CD4-positive, alpha-beta memory T cell (primary cell): ENCODE measurements around the gene KRTAP11-1. TPM values are rescaled to one million over a fixed set of nuclear protein-coding genes. Genes with fewer than 3 reads are reported as not detected.

ENCODE experiments used
- CTCF ChIA-PET: fragments of 350-600 bp; sonication (Branson Sonifier 250); formaldehyde crosslinking; loops from one replicate; lab custom pipeline; 2021; ENCODE audit warnings: inconsistent platforms; ENCODE audit not compliant: partially characterized antibody; lab: Charles Lee
- POLR2A ChIA-PET: fragments of 350-600 bp; sonication (Branson Sonifier 250); formaldehyde crosslinking; loops from one replicate; lab custom pipeline; 2021; ENCODE audit not compliant: partially characterized antibody; lab: Charles Lee
- DNase-seq, 5 donors: peaks; one replicate each; pipeline versions ENCODE4 v3.0.0 to v3.0.0-alpha.2; 2020 to 2022; ENCODE audit warnings: mixed read lengths in 1 of 5
- H3K27ac ChIP-seq: one replicate; pipeline ENCODE4 v1.7.0; 2013; ENCODE audit warnings: low read depth, low read length
- H3K27me3 ChIP-seq: 2 replicates; pipeline ENCODE4 v1.7.0; 2013; ENCODE audit warnings: mild to moderate bottlenecking, low read length, moderate library complexity; ENCODE audit not compliant: insufficient read depth
- H3K36me3 ChIP-seq: 2 replicates; pipeline ENCODE4 v1.7.0; 2013; ENCODE audit warnings: mild to moderate bottlenecking, low read length, moderate library complexity; ENCODE audit not compliant: insufficient read depth
- H3K4me1 ChIP-seq: 2 replicates; pipeline ENCODE4 v1.7.0; 2013; ENCODE audit warnings: mild to moderate bottlenecking, low read length, moderate library complexity; ENCODE audit not compliant: insufficient read depth
- H3K4me3 ChIP-seq, 2 donors: one replicate each; pipeline ENCODE4 v1.7.0; 2013; ENCODE audit warnings: low read length in 2 of 2, mild to moderate bottlenecking in 1 of 2
- H3K9me3 ChIP-seq, 2 donors: one replicate each; pipeline ENCODE4 v1.7.0; 2013; ENCODE audit warnings: low read length in 2 of 2, control low read depth in 1 of 2; ENCODE audit not compliant: control insufficient read depth in 1 of 2
- H3K27ac Mint-ChIP-seq, 7 donors: one replicate each; pipeline ENCODE4 v1.8.0; 2020 to 2021; ENCODE audit warnings: mixed read lengths in 7 of 7, mild to moderate bottlenecking in 6 of 7, inconsistent platforms in 3 of 7, moderate library complexity in 3 of 7
- H3K27me3 Mint-ChIP-seq, 2 donors: one replicate each; pipeline ENCODE4 v1.8.0; 2020 to 2021; ENCODE audit warnings: mixed read lengths in 2 of 2
- H3K36me3 Mint-ChIP-seq, 2 donors: one replicate each; pipeline ENCODE4 v1.8.0; 2020 to 2021; ENCODE audit warnings: mixed read lengths in 2 of 2, inconsistent platforms in 1 of 2, mild to moderate bottlenecking in 1 of 2
- H3K4me1 Mint-ChIP-seq, 4 donors: one replicate each; pipeline ENCODE4 v1.8.0; 2020 to 2021; ENCODE audit warnings: mixed read lengths in 4 of 4, mild to moderate bottlenecking in 1 of 4
- H3K4me3 Mint-ChIP-seq, 8 donors: one replicate each; pipeline ENCODE4 v1.8.0; 2020 to 2021; ENCODE audit warnings: mixed read lengths in 8 of 8, mild to moderate bottlenecking in 7 of 8, moderate library complexity in 6 of 8, inconsistent platforms in 3 of 8
- H3K9me3 Mint-ChIP-seq, 8 donors: one replicate each; pipeline ENCODE4 v1.8.0; 2020 to 2021; ENCODE audit warnings: mixed read lengths in 8 of 8, mild to moderate bottlenecking in 5 of 8, inconsistent platforms in 3 of 8, moderate library complexity in 1 of 8
- intact Hi-C: fragments of 100-400 bp; cut with micrococcal nuclease; formaldehyde crosslinking; loops from one replicate; pipeline ENCODE4 v1.15.1; 2023
- polyA plus RNA-seq, 2 donors: library from polyadenylated mRNA; unstranded; fragments of 300-500 nt; fragmentation: Illumina TruSeq; gene quantifications; one replicate each; pipeline ENCODE4 v1.2.3, GENCODE V29; 2021
- total RNA-seq, 2 experiments: library from RNA; stranded (reverse); gene quantifications; one replicate each; pipeline ENCODE4 v1.2.3, GENCODE V29; 2021

KRTAP11-1 gene
- total and polyA plus RNA-seq, 4 experiments from 2014 or later, result not detected

DNA sequence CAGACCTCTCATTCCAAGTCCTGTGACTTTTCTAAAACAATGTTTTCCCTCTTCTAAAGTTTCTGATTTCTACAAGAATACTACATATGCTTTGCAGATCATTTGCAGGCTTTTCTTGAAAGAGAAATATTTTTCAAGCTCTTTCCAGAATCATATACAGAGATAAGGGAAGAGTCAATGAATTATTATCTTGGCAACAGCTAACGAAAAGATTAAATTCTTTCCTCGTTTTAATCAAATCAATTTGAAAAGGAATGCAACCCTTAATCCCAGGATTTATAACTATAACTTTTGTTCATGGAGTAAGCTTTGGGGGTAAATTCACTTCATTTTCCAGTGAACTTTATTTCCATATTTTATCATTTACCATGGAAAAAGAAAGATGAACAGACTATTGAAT is 6.9 kb downstream of the KRTAP11-1 start:
- H3K36me3 Mint-ChIP-seq, result no peaks in the 10 kb centered on the region
- DNase-seq, result no peak
- POLR2A ChIA-PET, result no interaction called here

DNA sequence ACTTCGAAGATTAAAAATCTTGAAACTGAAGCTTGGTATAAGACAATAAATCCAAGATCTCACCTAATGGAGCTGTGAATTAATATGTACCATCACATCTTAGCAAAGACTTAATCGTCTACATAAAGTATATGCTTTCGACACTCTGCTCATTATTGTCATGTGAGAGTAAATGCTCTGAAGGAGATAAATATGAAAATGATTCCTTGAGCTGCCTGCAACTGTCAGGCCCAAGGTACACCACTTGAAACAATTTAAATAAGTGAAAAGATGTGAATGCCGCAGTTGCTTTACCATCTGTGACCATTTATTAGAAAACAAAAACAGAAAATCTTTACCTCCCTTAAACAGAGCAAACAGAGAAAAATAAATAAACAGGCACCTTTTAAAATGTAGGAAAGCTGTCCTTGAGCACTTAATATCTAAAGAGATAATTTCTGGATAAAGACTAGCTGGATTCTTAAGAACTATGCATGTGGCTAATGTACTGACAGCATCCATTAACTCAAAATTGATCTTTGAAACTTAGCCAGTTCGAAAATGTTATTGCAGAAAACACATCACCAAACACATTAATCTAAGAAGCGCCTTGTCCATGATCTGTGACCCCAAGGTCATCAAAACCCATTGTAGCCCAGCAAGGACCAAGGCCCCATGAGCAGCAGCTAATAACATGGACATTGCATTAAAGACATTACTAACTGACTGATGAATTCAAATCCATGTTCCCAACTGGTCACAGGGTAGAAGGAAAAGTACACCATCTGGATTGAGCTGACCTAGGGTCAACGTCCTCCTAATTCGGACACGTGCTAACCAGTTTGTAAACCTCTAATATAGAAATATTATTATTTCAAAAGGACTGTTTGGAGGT is 33.5 kb downstream of the KRTAP11-1 start:
- Mint-ChIP-seq H3K27me3 (peaks cover 4 to 5% of the 10 kb centered on the region in 2 donors), H3K4me1 (peaks cover 0 to 4% (median 0%) of the 10 kb centered on the region in 4 donors), H3K4me3 (no peak overlapping the region), H3K36me3 (no peaks in the 10 kb centered on the region), H3K9me3 (peaks cover 0 to 8% (median 2%) of the 10 kb centered on the region in 8 donors), H3K27ac (no peak overlapping the region)
- Histone ChIP-seq H3K27ac (no peak overlapping the region), H3K27me3 (no peaks in the 10 kb centered on the region), H3K4me1 (no peaks in the 10 kb centered on the region), H3K36me3 (no peaks in the 10 kb centered on the region), H3K4me3 (no peak overlapping the region), H3K9me3 (no peaks in the 10 kb centered on the region)
- intact Hi-C loops, result no loop called here
- ChIA-PET POLR2A (no interaction called here), CTCF (no interaction called here)
- no peak for DNase-seq

More for the DNA sequence above, 6.9 kb downstream of the KRTAP11-1 start:
- Mint-ChIP-seq H3K27me3 (peaks cover 3 to 10% of the 10 kb centered on the region in 2 donors), H3K4me3 (no peak overlapping the region), H3K4me1 (no peaks in the 10 kb centered on the region), H3K9me3 (peaks cover 0 to 3% (median 0%) of the 10 kb centered on the region in 8 donors), H3K27ac (no peak overlapping the region)
- CTCF ChIA-PET, result no interaction called here
- intact Hi-C loops, result no loop called here
- Histone ChIP-seq H3K36me3 (no peaks in the 10 kb centered on the region), H3K4me3 (no peak overlapping the region), H3K4me1 (no peaks in the 10 kb centered on the region), H3K9me3 (no peaks in the 10 kb centered on the region), H3K27ac (no peak overlapping the region), H3K27me3 (no peaks in the 10 kb centered on the region)

DNA sequence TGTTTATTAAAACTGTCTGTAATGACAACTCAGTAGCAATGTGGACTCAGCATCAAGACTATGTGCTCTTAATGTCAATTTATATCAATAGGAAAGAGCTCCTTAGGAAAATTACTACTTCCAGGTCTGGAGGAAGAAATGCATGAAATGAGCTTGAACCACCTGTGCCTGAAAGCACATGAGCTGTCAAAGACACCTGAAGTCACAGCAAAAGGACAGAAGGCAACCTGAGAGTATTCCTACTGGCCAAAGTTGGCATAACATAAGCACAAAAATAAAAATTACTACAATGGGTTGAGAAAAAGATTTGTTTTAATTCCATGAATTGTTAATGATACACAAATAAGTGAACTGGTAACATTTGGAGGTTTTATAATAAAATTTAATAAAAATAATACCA is 38.4 kb downstream of the KRTAP11-1 start:
- Mint-ChIP-seq H3K4me3 (no peak overlapping the region), H3K27me3 (peaks cover 4 to 6% of the 10 kb centered on the region in 2 donors), H3K4me1 (no peaks in the 10 kb centered on the region), H3K36me3 (no peaks in the 10 kb centered on the region), H3K9me3 (peaks cover 0 to 3% (median 0%) of the 10 kb centered on the region in 8 donors), H3K27ac (no peak overlapping the region)
- DNase-seq, result no peak
- H3K27ac ChIP-seq, result no peak overlapping the region
- H3K9me3 ChIP-seq, result no peaks in the 10 kb centered on the region
- ChIA-PET CTCF (interaction anchor here (1.9 kb wide), 1 partner anchor 10 kb away, joined by 5 read pairs; no protein-coding TSS in a partner anchor), POLR2A (no interaction called here)
- intact Hi-C loops, result no loop called here
- no peaks in the 10 kb centered on the region for H3K36me3 ChIP-seq
- no peaks in the 10 kb centered on the region for H3K27me3 ChIP-seq
- no peak overlapping the region for H3K4me3 ChIP-seq
- H3K4me1 ChIP-seq, result no peaks in the 10 kb centered on the region

DNA sequence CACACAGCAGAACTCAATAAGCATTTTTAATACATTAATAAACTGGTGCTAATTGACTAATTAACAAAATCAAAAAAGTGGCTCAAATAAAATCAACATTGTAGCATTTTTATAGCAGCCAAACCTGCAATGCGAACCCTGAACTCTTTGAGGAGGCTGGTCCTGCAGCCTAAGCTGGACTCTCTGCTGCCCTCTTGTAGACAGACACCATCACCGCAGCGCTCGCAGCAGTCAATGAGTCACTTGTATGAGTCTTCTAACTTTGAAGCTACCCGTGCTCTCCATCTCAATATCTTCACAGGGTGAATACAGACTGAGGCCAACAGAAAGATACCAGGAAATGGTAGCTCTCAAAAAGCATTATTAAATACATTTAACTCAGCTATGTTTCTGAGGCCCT is 42.1 kb downstream of the KRTAP11-1 start:
- POLR2A ChIA-PET, result no interaction called here
- Mint-ChIP-seq H3K27me3 (peaks cover 2 to 4% of the 10 kb centered on the region in 2 donors), H3K36me3 (no peaks in the 10 kb centered on the region), H3K9me3 (peaks cover 0 to 3% (median 0%) of the 10 kb centered on the region in 8 donors), H3K27ac (no peak overlapping the region), H3K4me3 (no peak overlapping the region), H3K4me1 (no peaks in the 10 kb centered on the region)
- Histone ChIP-seq H3K36me3 (no peaks in the 10 kb centered on the region), H3K27ac (no peak overlapping the region), H3K4me3 (no peak overlapping the region), H3K9me3 (no peaks in the 10 kb centered on the region), H3K4me1 (no peaks in the 10 kb centered on the region), H3K27me3 (no peaks in the 10 kb centered on the region)
- DNase-seq, result peak in 2 of 5 donors; percentile 5 to 8
- CTCF ChIA-PET, result interaction anchor here (1.0 to 1.2 kb wide), 2 partner anchors 8 to 249 kb away, joined by 3 to 4 read pairs; no protein-coding TSS in a partner anchor
- intact Hi-C loops, result loop anchor here (10.0 kb wide), 1 partner anchor 765 kb away; no protein-coding TSS in a partner anchor

DNA sequence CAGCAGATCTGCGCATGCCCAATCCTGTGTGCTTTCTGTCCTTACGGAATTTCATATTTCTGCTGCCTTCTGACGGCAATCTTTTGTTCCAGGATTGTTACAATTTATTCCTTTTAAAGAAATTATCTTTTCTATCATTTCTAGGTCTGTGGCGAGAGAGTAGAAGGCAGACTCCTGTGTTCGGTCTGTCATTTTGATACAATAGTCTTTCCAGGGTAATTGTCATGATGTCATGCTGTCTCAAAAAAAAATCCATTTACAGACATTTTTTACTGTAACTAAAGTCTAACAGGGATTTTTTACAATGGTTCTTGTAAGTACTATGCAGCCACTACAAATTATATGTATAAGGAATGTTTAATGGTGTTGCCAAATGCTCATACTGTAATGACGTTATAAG is 42.8 kb downstream of the KRTAP11-1 start:
- Histone ChIP-seq H3K27ac (no peak overlapping the region), H3K36me3 (no peaks in the 10 kb centered on the region), H3K9me3 (no peaks in the 10 kb centered on the region), H3K4me1 (no peaks in the 10 kb centered on the region), H3K4me3 (no peak overlapping the region), H3K27me3 (no peaks in the 10 kb centered on the region)
- no peak for DNase-seq
- intact Hi-C loops, result loop anchor here (10.0 kb wide), 1 partner anchor 766 kb away; no protein-coding TSS in a partner anchor
- Mint-ChIP-seq H3K9me3 (peaks cover 0 to 3% (median 0%) of the 10 kb centered on the region in 8 donors), H3K36me3 (no peaks in the 10 kb centered on the region), H3K27me3 (peaks cover 6% of the 10 kb centered on the region in 2 donors), H3K27ac (no peak overlapping the region), H3K4me3 (no peak overlapping the region), H3K4me1 (no peaks in the 10 kb centered on the region)
- CTCF ChIA-PET, result no interaction called here
- POLR2A ChIA-PET, result no interaction called here

DNA sequence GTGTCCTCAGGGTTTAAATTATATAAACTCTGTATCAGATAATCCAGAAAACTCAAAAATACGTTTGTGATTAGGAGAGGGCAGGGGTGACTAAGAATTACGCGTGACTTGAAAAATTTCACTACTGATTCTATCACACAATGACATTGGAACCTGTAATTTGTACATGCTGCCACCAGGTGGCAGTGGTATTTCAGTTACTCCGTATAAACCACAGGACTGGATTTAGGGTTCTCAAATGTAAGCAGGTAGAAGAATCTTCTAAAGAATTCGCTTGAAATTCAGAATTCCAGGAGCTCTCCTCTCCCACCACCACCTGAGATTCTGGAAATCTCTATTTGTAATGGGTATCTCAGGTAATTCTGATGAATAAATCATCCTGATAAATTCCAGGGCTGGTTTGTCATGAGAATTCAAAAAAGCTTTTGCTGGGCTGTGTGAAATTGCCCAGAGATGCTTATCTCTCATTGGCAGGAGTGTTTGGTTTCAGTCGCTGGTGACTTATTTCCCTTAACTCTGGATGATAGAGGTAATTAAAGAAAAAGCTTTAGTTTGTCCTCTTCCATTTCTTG is 50.1 kb downstream of the KRTAP11-1 start:
- Histone ChIP-seq H3K4me3 (no peak overlapping the region), H3K27ac (no peak overlapping the region), H3K4me1 (no peaks in the 10 kb centered on the region), H3K9me3 (no peaks in the 10 kb centered on the region), H3K27me3 (no peaks in the 10 kb centered on the region), H3K36me3 (no peaks in the 10 kb centered on the region)
- H3K9me3 Mint-ChIP-seq, result peaks cover 0 to 10% (median 5%) of the 10 kb centered on the region in 8 donors
- POLR2A ChIA-PET, result no interaction called here
- DNase-seq, result peak in 4 of 5 donors; percentile 19 to 36 (median 26)
- no peaks in the 10 kb centered on the region for H3K4me1 Mint-ChIP-seq
- no peak overlapping the region for H3K4me3 Mint-ChIP-seq
- peaks cover 10 to 13% of the 10 kb centered on the region in 2 donors for H3K27me3 Mint-ChIP-seq
- intact Hi-C loops, result loop anchor here (10.0 kb wide), 1 partner anchor 774 kb away; no protein-coding TSS in a partner anchor
- H3K27ac Mint-ChIP-seq, result no peak overlapping the region
- H3K36me3 Mint-ChIP-seq, result no peaks in the 10 kb centered on the region
- CTCF ChIA-PET, result interaction anchor here (0.7 to 5.5 kb wide), 4 partner anchors 8 to 258 kb away, joined by 3 to 40 read pairs (median 4); no protein-coding TSS in a partner anchor
